GM23338 (cell line): ENCODE results near the gene SMG1. TPM values are rescaled to one million over a fixed set of nuclear protein-coding genes. Genes with fewer than 3 reads are reported as not detected.

Source experiments
- ATAC-seq: fragments of 200-7000 bp; cut with Tn5 transposase; 3 replicates; pipeline ENCODE4 v1.9.1; 2020
- DNase-seq: peaks from one replicate; pipeline ENCODE4 v3.0.0-alpha.2; 2015; ENCODE audit warnings: low spot score
- H2AFZ ChIP-seq: fragments of 200-600 bp; sonication (generic); 2 replicates; pipeline ENCODE4 v1.8.0; 2016; ENCODE audit warnings: antibody characterized with exemption, mild to moderate bottlenecking, moderate library complexity
- H3F3A ChIP-seq: fragments of 200-600 bp; sonication (generic); replicated peaks from 2 replicates; pipeline ENCODE4 v1.8.0; 2017; ENCODE audit warnings: antibody characterized with exemption, mixed run types, low read depth
- H3K27ac ChIP-seq: fragments of 200-600 bp; sonication (generic); 2 replicates; pipeline ENCODE4 v1.6.1; 2016; ENCODE audit warnings: low read depth
- H3K27me3 ChIP-seq: fragments of 200-600 bp; sonication (generic); 2 replicates; pipeline ENCODE4 v1.8.0; 2016; ENCODE audit warnings: mild to moderate bottlenecking, mixed run types, moderate library complexity; ENCODE audit not compliant: insufficient read depth
- H3K36me3 ChIP-seq: fragments of 200-600 bp; sonication (generic); 2 replicates; pipeline ENCODE4 v1.8.0; 2016; ENCODE audit warnings: mild to moderate bottlenecking; ENCODE audit not compliant: insufficient read depth
- H3K4me1 ChIP-seq: fragments of 200-600 bp; sonication (generic); 2 replicates; pipeline ENCODE4 v1.8.0; 2016; ENCODE audit warnings: mild to moderate bottlenecking, moderate library complexity; ENCODE audit not compliant: insufficient read depth
- H3K4me2 ChIP-seq: fragments of 200-600 bp; sonication (generic); 2 replicates; pipeline ENCODE4 v1.7.1; 2017; ENCODE audit warnings: mixed run types
- H3K4me3 ChIP-seq: fragments of 200-600 bp; sonication (generic); 2 replicates; pipeline ENCODE4 v1.6.1; 2016; ENCODE audit warnings: mixed run types
- H3K79me2 ChIP-seq: fragments of 200-600 bp; sonication (generic); replicated peaks from 2 replicates; pipeline ENCODE4 v1.8.0; 2017; ENCODE audit warnings: mild to moderate bottlenecking; ENCODE audit not compliant: insufficient read depth
- H3K9me2 ChIP-seq: fragments of 200-600 bp; sonication (generic); 2 replicates; pipeline ENCODE4 v1.8.0; 2017; ENCODE audit not compliant: insufficient read depth
- H4K20me1 ChIP-seq: fragments of 200-600 bp; sonication (generic); replicated peaks from 2 replicates; pipeline ENCODE4 v1.8.0; 2017; ENCODE audit warnings: mild to moderate bottlenecking; ENCODE audit not compliant: insufficient read depth
- H3K27ac Mint-ChIP-seq: 2 replicates; pipeline ENCODE4 v1.8.0; 2020; ENCODE audit warnings: inconsistent platforms, mild to moderate bottlenecking, moderate library complexity, mixed read lengths
- H3K27me3 Mint-ChIP-seq: 3 replicates; pipeline ENCODE4 v1.8.0; 2022; ENCODE audit warnings: low read depth, mild to moderate bottlenecking, moderate library complexity, mixed read lengths, inconsistent platforms; ENCODE audit not compliant: insufficient read depth, poor library complexity
- H3K36me3 Mint-ChIP-seq: 3 replicates; pipeline ENCODE4 v1.8.0; 2021; ENCODE audit warnings: low read depth, mild to moderate bottlenecking, inconsistent platforms, moderate library complexity, mixed read lengths
- H3K4me1 Mint-ChIP-seq: 3 replicates; pipeline ENCODE4 v1.8.0; 2020; ENCODE audit warnings: mild to moderate bottlenecking, inconsistent platforms, mixed read lengths
- H3K4me3 Mint-ChIP-seq: 3 replicates; pipeline ENCODE4 v1.8.0; 2021; ENCODE audit warnings: moderate library complexity, mild to moderate bottlenecking, inconsistent platforms, mixed read lengths
- H3K9me3 Mint-ChIP-seq: 3 replicates; pipeline ENCODE4 v1.8.0; 2020; ENCODE audit warnings: moderate library complexity, mild to moderate bottlenecking, inconsistent platforms, mixed read lengths
- CREB1 ChIP-seq: fragments of 250-450 bp; sonication (Bioruptor Pico); IDR thresholded peaks from 2 replicates; pipeline ENCODE4 v1.5.0; 2020; ENCODE audit warnings: low read depth, mild to moderate bottlenecking, moderate library complexity
- EZH2 ChIP-seq: fragments of 200-600 bp; sonication (generic); IDR thresholded peaks from one replicate; pipeline ENCODE4 v1.8.0; 2017; ENCODE audit warnings: antibody characterized with exemption, mild to moderate bottlenecking, low read depth; ENCODE audit not compliant: unreplicated experiment
- EZH2phosphoT487 ChIP-seq: fragments of 200-600 bp; sonication (generic); IDR thresholded peaks from one replicate; pipeline ENCODE4 v1.8.1; 2018; ENCODE audit warnings: antibody characterized with exemption; ENCODE audit not compliant: unreplicated experiment
- JUNB ChIP-seq: IDR thresholded peaks from one replicate; pipeline ENCODE4 v1.6.1; 2016; ENCODE audit warnings: antibody characterized with exemption; ENCODE audit not compliant: unreplicated experiment
- NANOG ChIP-seq: IDR thresholded peaks from 2 replicates; pipeline ENCODE4 v1.6.1; 2016; ENCODE audit warnings: antibody characterized with exemption, borderline replicate concordance
- POLR2AphosphoS5 ChIP-seq: IDR thresholded peaks from 2 replicates; pipeline ENCODE4 v1.6.1; 2016; ENCODE audit warnings: antibody characterized with exemption, low read depth
- STAT1 ChIP-seq: IDR thresholded peaks from one replicate; pipeline ENCODE4 v1.6.1; 2016; ENCODE audit warnings: antibody characterized with exemption; ENCODE audit not compliant: unreplicated experiment
- ZNF114 ChIP-seq: fragments of 250-450 bp; sonication (Bioruptor Pico); IDR thresholded peaks from 2 replicates; pipeline ENCODE4 v1.5.0; 2020; ENCODE audit warnings: mild to moderate bottlenecking, moderate library complexity
- ZNF331 ChIP-seq: fragments of 250-450 bp; sonication (Bioruptor Pico); IDR thresholded peaks from 2 replicates; pipeline ENCODE4 v1.5.0; 2020; ENCODE audit warnings: low read depth, mild to moderate bottlenecking, moderate library complexity
- ZNF462 ChIP-seq: fragments of 250-450 bp; sonication (Bioruptor Pico); IDR thresholded peaks from 2 replicates; pipeline ENCODE4 v1.5.0; 2020; ENCODE audit warnings: mild to moderate bottlenecking, moderate library complexity
- polyA plus RNA-seq: library from polyadenylated mRNA; unstranded; fragments of >200 nt; fragmentation: Nextera tagmentation; extraction: Ambion mirVana; gene quantifications from 2 replicates; pipeline ENCODE4 v1.2.1, GENCODE V29; 2016
- total RNA-seq: library from RNA; depleted of rRNA; stranded (reverse); fragments of >200 nt; shearing (Covaris generic); gene quantifications from 2 replicates; pipeline ENCODE4 v1.2.3, GENCODE V29; 2014
- TF ChIP-seq, protein P1 (sequence below), 2 experiments: fragments of 200-600 bp in 1 of 2; sonication (generic) in 1 of 2; conservative IDR thresholded peaks; 2 replicates each; pipeline versions ENCODE4 v1.5.1 to v1.6.1; 2016 to 2017; ENCODE audit warnings: antibody characterized with exemption in 2 of 2, low read depth in 2 of 2, mild to moderate bottlenecking in 2 of 2, moderate library complexity in 1 of 2
- TF ChIP-seq, protein P2 (sequence below): IDR thresholded peaks from one replicate; pipeline ENCODE4 v1.6.1; 2018; ENCODE audit warnings: antibody characterized with exemption; ENCODE audit not compliant: unreplicated experiment
- TF ChIP-seq, protein P3 (sequence below): IDR thresholded peaks from 2 replicates; pipeline ENCODE4 v1.6.1; 2016; ENCODE audit warnings: antibody characterized with exemption

SMG1 gene
- total and polyA plus RNA-seq, 2 experiments from 2014 or later: 18.6 to 119 TPM

GRCh38 chr16:18953547-18953946 is 27.3 kb upstream of the SMG1 start:
- H3K4me3 Mint-ChIP-seq: no peak overlapping the region
- H3K4me1 ChIP-seq: no peaks in the 10 kb centered on the region
- H3K4me3 ChIP-seq: no peak overlapping the region
- H3K9me3 Mint-ChIP-seq: no peaks in the 10 kb centered on the region
- no peaks in the 10 kb centered on the region for H3K9me2 ChIP-seq
- H3K79me2 ChIP-seq: no peaks in the 10 kb centered on the region
- no peak overlapping the region for H3K4me2 ChIP-seq
- no peaks in the 10 kb centered on the region for H3K36me3 Mint-ChIP-seq
- H3K27ac Mint-ChIP-seq: no peak overlapping the region
- no peak overlapping the region for H2AFZ ChIP-seq
- no peak overlapping the region for H3K27ac ChIP-seq
- 0 out of 3 replicates have a peak, but pooled peaks cover 3% of the 10 kb centered on the region for H3K4me1 Mint-ChIP-seq
- no peaks in the 10 kb centered on the region for H4K20me1 ChIP-seq
- H3K36me3 ChIP-seq: no peaks in the 10 kb centered on the region
- H3K27me3 Mint-ChIP-seq: peaks cover 7% of the 10 kb centered on the region
- TF ChIP-seq STAT1 (no peak), ZNF331 (CRISPR knock-in tag) (no peak), ZNF462 (CRISPR knock-in tag) (no peak), NANOG (no peak), CREB1 (CRISPR knock-in tag) (no peak), EZH2phosphoT487 (no peak), ZNF114 (no peak), EZH2 (no peak), POLR2AphosphoS5 (no peak), JUNB (no peak)
- TF ChIP-seq, protein P1, sequence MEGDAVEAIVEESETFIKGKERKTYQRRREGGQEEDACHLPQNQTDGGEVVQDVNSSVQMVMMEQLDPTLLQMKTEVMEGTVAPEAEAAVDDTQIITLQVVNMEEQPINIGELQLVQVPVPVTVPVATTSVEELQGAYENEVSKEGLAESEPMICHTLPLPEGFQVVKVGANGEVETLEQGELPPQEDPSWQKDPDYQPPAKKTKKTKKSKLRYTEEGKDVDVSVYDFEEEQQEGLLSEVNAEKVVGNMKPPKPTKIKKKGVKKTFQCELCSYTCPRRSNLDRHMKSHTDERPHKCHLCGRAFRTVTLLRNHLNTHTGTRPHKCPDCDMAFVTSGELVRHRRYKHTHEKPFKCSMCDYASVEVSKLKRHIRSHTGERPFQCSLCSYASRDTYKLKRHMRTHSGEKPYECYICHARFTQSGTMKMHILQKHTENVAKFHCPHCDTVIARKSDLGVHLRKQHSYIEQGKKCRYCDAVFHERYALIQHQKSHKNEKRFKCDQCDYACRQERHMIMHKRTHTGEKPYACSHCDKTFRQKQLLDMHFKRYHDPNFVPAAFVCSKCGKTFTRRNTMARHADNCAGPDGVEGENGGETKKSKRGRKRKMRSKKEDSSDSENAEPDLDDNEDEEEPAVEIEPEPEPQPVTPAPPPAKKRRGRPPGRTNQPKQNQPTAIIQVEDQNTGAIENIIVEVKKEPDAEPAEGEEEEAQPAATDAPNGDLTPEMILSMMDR (conservative IDR thresholded peaks at IDR 0.05; ENCODE audit: low read depth in 2 of 2): no peak
- TF ChIP-seq, protein P2, sequence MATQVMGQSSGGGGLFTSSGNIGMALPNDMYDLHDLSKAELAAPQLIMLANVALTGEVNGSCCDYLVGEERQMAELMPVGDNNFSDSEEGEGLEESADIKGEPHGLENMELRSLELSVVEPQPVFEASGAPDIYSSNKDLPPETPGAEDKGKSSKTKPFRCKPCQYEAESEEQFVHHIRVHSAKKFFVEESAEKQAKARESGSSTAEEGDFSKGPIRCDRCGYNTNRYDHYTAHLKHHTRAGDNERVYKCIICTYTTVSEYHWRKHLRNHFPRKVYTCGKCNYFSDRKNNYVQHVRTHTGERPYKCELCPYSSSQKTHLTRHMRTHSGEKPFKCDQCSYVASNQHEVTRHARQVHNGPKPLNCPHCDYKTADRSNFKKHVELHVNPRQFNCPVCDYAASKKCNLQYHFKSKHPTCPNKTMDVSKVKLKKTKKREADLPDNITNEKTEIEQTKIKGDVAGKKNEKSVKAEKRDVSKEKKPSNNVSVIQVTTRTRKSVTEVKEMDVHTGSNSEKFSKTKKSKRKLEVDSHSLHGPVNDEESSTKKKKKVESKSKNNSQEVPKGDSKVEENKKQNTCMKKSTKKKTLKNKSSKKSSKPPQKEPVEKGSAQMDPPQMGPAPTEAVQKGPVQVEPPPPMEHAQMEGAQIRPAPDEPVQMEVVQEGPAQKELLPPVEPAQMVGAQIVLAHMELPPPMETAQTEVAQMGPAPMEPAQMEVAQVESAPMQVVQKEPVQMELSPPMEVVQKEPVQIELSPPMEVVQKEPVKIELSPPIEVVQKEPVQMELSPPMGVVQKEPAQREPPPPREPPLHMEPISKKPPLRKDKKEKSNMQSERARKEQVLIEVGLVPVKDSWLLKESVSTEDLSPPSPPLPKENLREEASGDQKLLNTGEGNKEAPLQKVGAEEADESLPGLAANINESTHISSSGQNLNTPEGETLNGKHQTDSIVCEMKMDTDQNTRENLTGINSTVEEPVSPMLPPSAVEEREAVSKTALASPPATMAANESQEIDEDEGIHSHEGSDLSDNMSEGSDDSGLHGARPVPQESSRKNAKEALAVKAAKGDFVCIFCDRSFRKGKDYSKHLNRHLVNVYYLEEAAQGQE: no peak
- TF ChIP-seq, protein P3, sequence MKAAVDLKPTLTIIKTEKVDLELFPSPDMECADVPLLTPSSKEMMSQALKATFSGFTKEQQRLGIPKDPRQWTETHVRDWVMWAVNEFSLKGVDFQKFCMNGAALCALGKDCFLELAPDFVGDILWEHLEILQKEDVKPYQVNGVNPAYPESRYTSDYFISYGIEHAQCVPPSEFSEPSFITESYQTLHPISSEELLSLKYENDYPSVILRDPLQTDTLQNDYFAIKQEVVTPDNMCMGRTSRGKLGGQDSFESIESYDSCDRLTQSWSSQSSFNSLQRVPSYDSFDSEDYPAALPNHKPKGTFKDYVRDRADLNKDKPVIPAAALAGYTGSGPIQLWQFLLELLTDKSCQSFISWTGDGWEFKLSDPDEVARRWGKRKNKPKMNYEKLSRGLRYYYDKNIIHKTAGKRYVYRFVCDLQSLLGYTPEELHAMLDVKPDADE: no peak
- DNase-seq (no peak), ATAC-seq (no peak)
- H3K27me3 ChIP-seq: no peaks in the 10 kb centered on the region
- no peaks in the 10 kb centered on the region for H3F3A ChIP-seq
